Raji (cell line): ENCODE data around the gene TNFAIP2.

Source experiments
- POLR2A ChIP-seq: IDR thresholded peaks from 2 replicates; pipeline ENCODE4 v1.6.1; 2011; ENCODE audit warnings: low read depth, low read length, control low read depth; ENCODE audit not compliant: insufficient read depth

The TNFAIP2 gene

DNA sequence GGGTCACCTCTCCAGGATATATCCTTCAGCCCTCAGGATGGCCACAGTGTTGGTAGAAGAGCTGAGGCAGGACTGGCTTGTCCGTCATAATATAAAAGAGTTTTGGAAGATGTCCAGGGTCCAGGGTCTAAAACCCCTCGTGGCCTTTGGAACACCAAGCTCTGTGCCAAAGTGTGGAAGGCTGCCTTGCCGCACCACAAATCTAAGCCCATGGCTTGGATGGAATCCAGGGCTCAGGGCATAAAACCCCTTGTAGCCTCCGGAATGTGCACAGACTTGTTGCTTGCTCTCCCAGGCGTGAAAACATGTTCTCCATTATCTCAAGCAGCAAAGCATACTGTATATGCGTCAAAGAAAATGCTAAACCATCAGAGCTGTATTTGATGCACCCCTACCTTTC, 46.7 kb downstream of the TNFAIP2 start:
- TF ChIP-seq POLR2A: no peak

DNA sequence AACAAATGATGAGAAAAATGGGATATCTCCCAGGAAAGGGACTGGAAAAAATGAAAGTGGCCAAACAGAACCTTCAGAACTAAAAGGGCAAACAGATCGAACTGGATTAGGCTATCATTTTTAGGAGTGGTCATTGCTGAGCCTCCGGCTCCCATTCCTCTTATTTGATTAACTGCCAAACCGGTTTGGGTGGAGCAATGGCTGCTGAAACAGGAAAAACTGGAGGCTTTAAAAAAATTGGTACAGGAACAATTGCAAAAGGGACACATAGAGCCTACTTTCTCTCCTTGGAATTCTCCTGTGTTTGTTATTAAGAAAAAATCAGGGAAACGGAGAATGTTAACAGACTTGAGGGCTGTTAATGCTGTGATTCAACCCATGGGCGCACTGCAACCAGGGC, 49.7 kb downstream of the TNFAIP2 start:
- TF ChIP-seq POLR2A: no peak

DNA sequence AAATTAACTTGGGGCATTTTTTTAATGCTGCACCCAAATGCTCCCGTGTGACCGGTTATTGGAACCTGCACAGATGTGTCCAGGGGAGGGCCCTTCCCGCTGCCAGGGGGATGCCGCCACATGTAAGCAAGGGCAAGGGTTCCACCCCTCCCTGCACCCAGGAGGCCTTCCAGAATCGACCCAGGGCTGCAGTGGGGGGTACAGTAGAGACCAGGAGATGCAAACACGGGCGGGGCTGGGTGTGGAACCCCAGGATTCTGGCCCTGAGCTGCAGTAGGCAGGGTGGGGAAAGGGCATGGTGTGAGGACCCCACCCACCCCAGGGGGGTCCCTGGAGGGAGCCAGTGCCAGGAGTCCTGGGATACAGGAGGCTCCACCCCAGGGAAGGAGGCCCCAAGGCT, 54.1 kb downstream of the TNFAIP2 start:
- no peak for TF ChIP-seq POLR2A

DNA sequence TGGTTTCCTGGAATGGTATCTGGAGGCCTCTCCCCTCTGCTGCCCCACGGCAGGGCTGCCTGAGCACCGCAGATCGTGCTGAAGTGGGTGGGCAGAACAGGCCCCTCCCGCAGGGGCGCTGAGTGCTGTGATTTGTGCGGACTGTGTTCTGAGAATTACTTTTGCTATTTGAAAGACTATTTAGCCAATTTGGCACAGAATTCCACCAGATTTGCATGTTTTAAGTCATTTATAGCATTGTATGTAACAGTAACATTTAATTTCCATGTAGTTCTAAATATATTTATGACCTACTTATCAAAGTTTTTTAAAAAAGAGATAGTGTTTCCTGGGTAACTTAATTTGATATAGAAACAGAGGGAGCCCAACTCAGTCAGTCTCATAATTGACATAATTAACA, 55.3 kb downstream of the TNFAIP2 start:
- TF ChIP-seq POLR2A: no peak

DNA sequence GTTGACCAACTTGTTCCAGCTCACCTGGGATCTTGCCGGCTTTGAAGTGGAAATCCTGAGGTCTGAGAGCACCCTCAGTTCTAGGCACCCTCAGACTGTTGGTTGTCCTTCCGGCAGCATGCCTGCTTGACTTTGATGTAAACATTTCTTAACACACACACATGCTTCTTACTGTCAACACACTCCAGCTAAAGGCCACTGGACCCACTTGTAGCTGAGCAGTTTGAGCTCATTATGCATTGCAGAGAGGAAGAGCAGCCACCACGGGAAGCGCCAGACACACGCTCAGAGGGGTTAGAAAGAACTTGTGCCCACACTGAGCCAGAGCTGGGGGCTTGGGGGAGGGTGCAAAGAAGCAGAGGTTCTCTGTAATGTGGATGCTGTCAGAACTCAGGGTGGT, 55.8 kb downstream of the TNFAIP2 start:
- TF ChIP-seq POLR2A: no peak

DNA sequence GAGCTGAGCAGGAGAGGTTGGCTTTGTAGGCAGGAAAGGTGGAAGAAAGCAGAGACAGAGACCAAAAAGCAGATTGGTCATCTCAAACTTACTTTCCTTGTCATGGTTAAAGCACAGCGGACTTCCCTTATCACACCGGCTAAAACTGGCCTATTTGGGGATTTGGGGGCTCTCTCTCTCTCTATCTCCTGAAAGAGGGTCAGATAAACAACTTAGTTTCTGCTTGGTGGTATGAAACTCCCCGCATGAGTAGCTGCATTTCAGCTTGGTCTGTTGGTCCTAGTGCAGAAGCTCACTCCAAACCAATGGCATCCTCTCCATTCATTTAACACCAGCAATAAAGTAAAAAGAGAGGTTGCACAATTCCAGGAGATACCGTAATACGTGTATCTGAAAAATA, 57.1 kb downstream of the TNFAIP2 start:
- no peak for TF ChIP-seq POLR2A

DNA sequence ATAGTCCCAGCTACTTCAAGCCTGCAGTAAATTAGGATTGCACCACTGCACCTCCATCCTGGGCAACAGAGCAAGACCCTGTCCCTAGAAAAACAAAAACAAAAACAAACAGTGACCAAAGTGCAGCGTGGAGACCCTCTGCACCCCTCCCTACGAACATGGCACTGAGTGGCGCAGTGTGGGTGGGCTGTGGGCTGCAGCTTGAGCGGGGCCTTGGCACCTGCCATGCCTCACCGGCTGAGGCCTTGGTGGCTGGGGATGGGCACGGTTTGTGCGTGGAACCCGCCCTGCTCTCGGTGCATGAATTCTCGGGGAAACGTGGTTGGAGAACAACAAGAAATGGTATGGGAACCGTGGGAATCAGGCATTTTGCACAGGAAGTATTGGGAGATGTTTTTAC, 60.8 kb downstream of the TNFAIP2 start:
- no peak for TF ChIP-seq POLR2A

DNA sequence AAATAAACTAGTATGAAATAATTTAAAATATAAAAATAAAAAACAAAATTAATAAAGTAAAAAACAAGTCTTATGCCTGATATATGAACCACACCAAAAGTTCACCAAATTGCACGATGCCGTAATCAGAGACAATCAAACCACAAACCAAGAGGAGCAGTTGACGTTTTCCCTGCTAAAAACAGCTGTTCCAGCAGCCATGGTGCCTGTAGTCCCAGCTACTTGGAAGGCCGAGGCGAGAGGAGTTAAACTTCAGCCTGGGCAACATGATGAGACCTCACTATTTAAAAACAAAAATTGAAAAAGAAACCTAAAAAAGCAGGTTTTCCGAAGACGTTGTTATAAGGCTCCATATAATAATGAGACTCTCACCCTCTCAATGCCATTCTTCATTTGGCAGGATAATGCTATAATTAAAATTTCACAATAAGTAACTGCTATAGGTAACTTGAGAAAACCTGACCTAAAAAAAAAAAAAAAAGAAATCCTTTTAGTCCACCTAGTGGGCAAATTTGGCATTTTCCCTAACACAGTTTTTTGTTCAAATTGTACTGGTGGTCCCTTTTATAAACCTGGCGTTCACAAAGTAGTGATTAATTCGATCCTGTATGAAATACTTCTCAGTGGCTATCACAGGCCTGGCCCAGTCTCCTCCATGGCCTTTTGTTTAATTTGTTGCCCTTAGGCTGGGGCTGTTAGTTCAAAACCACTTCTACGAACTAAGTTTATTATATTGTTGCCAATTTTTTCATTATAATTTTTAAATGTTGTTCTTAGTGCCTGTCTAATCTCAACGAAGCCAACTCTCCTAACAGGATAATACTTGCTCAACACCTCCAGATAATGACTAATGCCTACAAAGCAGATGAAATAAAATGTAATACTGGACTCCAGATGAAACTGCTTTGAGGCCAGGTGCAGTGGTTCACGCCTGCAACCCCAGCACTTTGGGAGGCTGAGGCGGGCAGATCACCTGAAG, 62.1 kb downstream of the TNFAIP2 start:
- TF ChIP-seq POLR2A: no peak

DNA sequence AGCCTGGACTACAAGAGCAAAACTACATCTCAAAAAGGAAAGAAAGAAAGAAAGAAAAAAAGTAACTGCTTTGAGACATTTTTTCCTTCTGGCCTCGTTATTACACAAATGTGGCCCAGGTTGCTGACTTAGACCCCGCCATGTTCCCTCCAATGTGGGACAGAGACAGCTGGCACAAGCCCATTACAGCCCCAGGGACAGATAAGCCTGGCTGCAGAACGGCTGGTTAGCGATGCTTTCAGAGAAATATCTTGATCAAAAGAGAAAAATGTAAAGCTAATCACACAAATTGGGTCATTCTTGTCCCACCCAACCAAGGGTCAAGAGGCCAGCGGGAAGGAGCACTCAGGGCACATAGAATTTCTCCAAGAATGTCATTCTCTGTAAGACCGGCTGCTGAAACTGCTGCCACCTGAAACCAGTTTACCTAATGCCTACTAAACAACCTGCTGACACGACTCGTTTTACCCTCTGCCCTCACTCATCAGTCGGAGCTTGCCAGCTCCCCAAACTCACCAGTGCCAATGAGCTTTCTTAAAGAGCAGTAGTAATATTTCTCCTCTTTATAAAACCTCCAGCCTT, 63.1 kb downstream of the TNFAIP2 start:
- TF ChIP-seq POLR2A: no peak
